ENCODE data around the gene PADI3. TPM values are rescaled to one million over a fixed set of nuclear protein-coding genes. Genes with fewer than 3 reads are reported as not detected.
A peak's percentile ranks its signal among the peaks of the same experiment; 100 is the strongest.

Gene PADI3
- total RNA-seq, 1 experiment from 2014 or later: 2.5 TPM

DNA sequence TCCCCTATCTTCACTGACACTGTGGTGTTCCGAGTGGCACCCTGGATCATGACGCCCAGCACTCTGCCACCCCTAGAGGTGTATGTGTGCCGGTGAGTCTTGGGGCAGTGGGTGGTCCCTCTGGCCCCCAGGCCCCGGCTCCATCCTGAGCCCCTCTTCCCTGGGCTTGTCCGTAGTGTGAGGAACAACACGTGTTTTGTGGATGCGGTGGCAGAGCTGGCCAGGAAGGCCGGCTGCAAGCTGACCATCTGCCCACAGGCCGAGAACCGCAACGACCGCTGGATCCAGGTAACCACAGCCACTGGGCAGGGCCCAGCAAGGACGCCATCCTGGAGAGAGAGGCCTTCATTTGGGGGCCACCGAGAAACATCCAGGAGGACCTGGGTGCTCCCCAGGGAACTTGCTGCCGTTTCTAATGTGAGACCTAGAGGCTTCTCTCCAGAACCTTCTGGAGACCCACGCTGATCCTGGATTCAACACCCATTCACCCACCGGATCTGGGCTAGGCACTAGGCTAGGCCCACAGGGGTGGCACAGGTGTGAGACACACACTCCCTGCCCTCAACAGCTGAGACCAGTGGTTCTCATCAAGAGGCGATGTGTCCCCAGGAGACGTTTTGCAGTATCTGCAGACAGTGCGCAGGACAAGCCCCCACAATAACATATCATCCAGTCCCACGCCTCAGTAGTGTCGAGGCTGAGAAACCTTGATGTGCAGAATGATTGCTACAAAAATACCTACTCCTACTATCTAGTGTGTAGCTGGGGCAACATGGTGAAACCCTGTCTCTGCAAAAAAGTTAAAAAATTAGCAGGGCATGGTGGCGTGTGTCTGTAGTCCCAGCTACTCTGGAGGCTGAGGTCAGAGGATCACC, 22.2 kb downstream of the PADI3 start:
- H3T11ph ChIP-seq (ENCODE audit: low read length): no peak overlapping the region
- H2AFZ ChIP-seq (ENCODE audit: low read length): no peak overlapping the region
- WGBS (ENCODE audit: extremely low coverage, insufficient read length, low lambda C conversion rate): no CpG with 5 or more reads among the region's 23 CpGs
- H2BK12ac ChIP-seq (ENCODE audit: insufficient read length, low read depth, low read length): no peak overlapping the region
- H3K9me3 Mint-ChIP-seq: no peaks in the 10 kb centered on the region
- TF ChIP-seq CTCF (conservative IDR thresholded peaks at IDR 0.05): no peak
- H3K27me3 ChIP-seq (ENCODE audit: insufficient read depth, low read length): no peaks in the 10 kb centered on the region
- H3K4me3 Mint-ChIP-seq: no peak overlapping the region; a peak in 1 of 5 replicates
- H3K23me2 ChIP-seq (ENCODE audit: insufficient read length, low read depth, low read length, poor library complexity, severe bottlenecking): no peaks in the 10 kb centered on the region
- H4K20me1 ChIP-seq (ENCODE audit: control insufficient read depth, insufficient read depth, insufficient read length): no peaks in the 10 kb centered on the region
- H3K9ac ChIP-seq (ENCODE audit: extremely low read depth, insufficient read length, low read length): no peak overlapping the region
- no peak overlapping the region for H3K18ac ChIP-seq (ENCODE audit: insufficient read length, low read depth, low read length)
- H3K14ac ChIP-seq (ENCODE audit: insufficient read depth, low read length): no peak overlapping the region
- no peaks in the 10 kb centered on the region for H3K4me1 ChIP-seq (ENCODE audit: insufficient read depth, low read length)
- H2AK5ac ChIP-seq (ENCODE audit: insufficient read length, low read length): no peak overlapping the region
- H3K27ac ChIP-seq (ENCODE audit: insufficient read length, low read depth, low read length): no peak overlapping the region
- H3K27me3 Mint-ChIP-seq (ENCODE audit: low read depth): no peaks in the 10 kb centered on the region; the same call in 1 of the 2 replicates
- H3K79me1 ChIP-seq (ENCODE audit: insufficient read depth, low read depth, low read length, poor library complexity, severe bottlenecking): no peaks in the 10 kb centered on the region
- no peak overlapping the region for H4K5ac ChIP-seq (ENCODE audit: insufficient read length, low read depth, low read length)
- no peaks in the 10 kb centered on the region for H3K36me3 Mint-ChIP-seq (ENCODE audit: insufficient read depth in 1 of 3, low read depth in 3 of 3)
- H3K4me2 ChIP-seq (ENCODE audit: insufficient read depth, insufficient read length, low read length): no peak overlapping the region
- H3K27ac Mint-ChIP-seq: peak overlapping the region in 1 of 3 experiments; percentile 80; a peak in 1 of 7 replicates
- H2BK5ac ChIP-seq (ENCODE audit: insufficient read length, low read length): no peak overlapping the region
- no peak overlapping the region for H4K91ac ChIP-seq (ENCODE audit: insufficient read length, low read depth, low read length)
- H3K79me2 ChIP-seq (ENCODE audit: insufficient read depth, low read length): no peaks in the 10 kb centered on the region
- no peaks in the 10 kb centered on the region for H3K4me1 Mint-ChIP-seq
- no peak overlapping the region for H3K56ac ChIP-seq (ENCODE audit: insufficient read length, low read depth, low read length)
- H4K8ac ChIP-seq (replicated peaks; ENCODE audit: insufficient read length, low read depth, low read length): no peak overlapping the region
- H3K23ac ChIP-seq (ENCODE audit: insufficient read length, low read depth, low read length): no peak overlapping the region
- DNase-seq: no peak
- no peak overlapping the region for H2BK15ac ChIP-seq (ENCODE audit: low read depth, low read length)
- H3K9me3 ChIP-seq (ENCODE audit: control insufficient read depth, low read depth, low read length): no peaks in the 10 kb centered on the region
- no peak overlapping the region for H3K4ac ChIP-seq (ENCODE audit: low read depth, low read length)
- H2BK120ac ChIP-seq (ENCODE audit: low read depth, low read length, poor library complexity, severe bottlenecking): no peak overlapping the region
- H2BK20ac ChIP-seq (ENCODE audit: low read depth, low read length, poor library complexity, severe bottlenecking): no peak overlapping the region

All from H9 (cell line).